ENCODE results near the gene ZNF735.
"Not testable (repeated sequence)": the region's sequence is repeated elsewhere in the genome, so short reads cannot be mapped to it uniquely, and the experiment has no call there.

The ZNF735 gene
- 0 reads per million in 4 donors for total RNA-seq

DNA sequence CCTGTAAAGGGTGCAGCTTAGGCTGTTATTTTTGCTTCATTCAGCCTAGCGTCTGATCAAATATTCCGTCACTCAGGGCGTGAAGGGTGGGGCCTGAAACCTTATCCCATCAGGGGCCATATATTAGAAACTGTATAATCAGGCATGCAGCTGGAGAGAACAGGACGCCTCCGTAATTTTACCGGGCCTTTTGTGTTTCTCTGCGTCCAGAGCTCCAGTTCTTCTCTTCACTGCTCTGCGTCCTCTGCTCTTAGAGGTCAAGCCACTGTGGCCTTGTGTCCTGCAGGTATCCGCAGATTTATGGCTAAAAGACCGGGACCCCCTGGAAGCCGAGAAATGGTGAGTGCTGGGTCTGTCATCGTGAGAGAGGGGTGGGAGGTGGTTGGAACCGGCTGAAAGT lies at the start of gene ZNF735:
Gene ZNF735, plus strand, starts transcription at position 301 of the 400 bp plus-strand sequence. Its CDS starts 0 bp downstream, at position 301.
- DNase-seq: no peak

DNA sequence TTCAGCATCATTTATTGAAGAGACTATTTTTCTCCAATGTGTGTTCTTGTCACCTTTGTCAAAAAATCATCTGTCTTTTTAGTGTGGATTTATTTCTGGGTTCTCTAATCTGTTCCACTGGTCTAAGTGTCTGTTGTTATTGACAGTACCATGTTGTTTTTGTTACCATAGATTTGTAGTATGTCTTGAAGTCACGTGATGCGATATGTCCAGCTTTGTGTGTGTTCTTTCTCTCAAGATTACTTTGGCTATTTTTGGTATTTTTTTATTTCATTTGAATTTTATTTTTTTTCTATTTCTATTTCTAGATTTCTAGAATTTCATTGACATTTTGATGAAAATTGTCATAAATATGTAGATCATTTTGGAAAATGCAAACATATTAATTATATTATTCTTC lies 36.0 kb upstream of the ZNF735 start:
- not testable (repeated sequence) for DNase-seq

DNA sequence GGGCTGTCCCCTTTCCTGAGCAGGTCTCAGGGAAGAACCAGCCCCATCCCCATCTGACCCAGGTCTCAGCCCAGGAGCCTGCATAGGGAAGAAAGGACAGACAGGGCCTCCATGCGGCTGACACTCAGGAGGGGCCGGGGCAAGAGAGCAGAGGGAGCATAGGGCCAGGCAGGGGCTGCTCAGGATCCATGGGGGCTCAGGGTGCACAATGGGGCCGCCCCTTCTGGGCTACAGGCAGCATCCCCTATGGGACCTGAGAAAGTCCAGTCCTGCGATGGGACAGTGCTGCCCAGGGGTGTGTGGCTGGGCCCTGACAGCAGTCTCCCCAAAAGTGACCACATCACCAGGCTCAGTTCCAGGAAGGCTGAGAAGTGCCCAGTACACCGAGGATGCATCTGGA lies 32.7 kb upstream of the ZNF735 start:
- DNase-seq: no peak

DNA sequence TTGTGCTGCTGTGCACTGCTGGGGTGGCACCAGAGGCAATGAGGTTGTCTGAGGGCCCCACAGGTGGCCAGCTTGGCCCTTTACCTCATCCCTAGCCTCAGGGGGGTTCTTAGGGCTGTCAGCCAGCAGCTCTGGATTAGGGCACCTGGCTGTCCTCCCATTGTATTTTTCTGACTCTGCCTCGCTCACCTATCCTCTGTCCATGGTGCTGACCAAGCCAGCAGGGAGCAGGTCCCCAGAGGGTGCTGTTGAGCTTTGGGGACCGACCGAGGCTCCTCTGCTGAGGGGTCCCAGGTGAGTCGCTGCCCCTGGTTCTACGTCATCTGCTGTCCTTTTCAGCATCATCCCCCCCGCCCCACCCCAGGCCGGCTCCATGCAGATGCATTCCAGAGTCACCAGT lies 32.1 kb upstream of the ZNF735 start:
- DNase-seq: no peak

DNA sequence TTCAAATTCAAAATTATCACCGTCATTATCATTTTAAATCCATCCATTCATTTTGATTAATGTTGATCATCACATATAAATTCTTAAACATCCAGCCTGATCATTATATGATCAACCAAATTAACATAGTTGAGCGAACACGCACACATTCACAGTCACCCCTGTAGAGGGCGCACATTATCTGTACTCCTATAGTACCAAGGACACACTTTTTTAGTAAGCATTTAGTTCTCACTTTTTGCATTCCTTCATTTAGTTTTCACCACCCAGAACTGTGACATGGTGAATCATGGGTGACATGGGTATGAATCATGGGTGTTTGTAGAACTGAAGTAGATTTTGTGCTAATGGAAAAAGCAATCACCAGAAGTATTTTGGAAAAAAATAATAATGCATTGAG lies 26.0 kb upstream of the ZNF735 start:
- peak in 1 of 5 donors; percentile 1 for DNase-seq

GRCh38 chr7:64181586-64181985 lies 25.4 kb upstream of the ZNF735 start:
- DNase-seq: no peak

DNA sequence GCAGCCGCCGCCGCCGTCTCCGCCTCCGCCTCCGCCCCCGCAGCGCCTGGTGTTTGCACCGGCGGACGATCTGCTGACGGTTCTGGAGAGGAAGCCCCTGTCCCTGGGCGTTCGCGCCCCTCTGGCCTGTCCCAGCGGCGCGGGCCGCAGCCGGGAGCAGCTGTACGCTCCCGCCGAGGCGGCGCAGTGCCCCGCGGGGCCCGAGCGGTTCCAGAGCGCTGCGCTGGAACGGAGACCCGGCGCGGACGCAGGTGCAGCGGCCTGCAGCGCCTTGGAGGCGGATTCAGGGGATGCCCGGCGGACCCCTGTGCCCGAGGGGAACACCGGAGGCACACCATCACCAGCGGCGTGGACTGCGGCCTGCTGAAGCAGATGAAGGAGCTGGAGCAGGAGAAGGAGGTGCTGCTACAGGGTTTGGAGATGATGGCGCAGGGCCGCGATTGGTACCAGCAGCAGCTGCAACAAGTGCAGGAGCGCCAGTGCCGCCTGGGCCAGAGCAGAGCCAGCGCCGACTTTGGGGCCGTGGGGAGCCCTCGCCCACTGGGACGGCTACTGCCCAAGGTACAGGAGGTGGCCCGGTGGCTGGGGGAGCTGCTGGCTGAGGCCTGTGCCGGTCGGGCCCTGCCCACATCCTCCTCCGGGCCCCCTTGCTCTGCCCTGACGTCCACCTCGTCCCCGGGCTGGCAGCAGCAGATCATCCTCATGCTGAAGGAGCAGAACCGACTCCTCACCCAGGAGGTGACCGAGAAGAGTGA lies 24.8 kb upstream of the ZNF735 start:
- no peak for DNase-seq

DNA sequence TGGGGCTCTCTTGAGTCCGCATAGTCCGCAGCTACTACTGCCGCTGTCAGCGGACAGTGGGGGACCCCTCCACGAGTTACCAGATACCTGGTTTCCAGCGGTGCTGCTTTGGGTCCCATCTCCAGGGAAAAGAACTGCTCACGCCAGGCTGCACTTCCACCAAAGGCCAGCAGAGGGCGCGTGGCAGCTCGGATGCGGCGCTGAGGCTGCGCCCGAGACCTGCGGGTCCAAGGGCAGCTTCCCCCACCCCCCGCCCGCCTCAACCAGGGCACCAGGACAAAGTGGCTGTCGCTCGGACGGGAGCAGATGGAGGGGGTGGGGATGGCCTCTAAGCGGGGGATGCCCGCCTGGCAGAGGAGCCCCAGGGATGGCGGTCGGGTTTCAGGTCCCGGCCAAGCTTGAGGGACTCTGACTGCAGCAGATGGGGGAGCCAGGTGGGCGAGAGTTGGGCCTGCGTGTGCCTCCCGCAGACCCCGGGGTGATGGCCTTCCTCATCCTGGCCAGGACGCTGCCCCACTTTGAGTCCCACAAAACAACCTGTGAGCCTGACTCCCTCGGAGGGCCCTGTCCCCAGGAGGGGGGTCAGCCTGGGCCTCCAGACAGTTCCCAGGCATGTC lies 23.8 kb upstream of the ZNF735 start:
- DNase-seq: peak in 3 of 5 donors; percentile 19 to 33 (median 22)

- DNase-seq: no peak
Measured at GRCh38 chr7:64183827-64184372, 23.1 kb upstream of the ZNF735 start.

- no peak for DNase-seq
Measured at GRCh38 chr7:64184376-64184775, 22.6 kb upstream of the ZNF735 start.

DNA sequence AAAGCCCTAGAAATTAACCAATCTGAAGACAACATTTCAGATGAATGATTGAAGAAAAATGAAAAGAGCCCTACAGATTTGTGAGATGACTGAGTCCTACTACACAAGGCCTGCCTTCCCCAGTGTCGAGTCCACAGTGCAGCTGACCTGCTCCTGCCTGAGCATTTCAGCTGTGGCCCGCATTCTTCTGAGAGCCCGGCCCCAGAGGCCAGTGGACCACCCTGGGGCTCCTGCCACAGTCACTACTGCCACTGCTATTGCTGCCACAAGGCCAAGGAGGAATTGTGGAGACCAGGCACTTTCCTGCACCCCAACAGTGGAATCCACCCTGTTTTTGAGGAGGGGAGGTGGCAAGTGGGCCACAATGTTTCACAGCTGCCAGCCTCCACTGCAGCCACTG lies 19.6 kb upstream of the ZNF735 start:
- no peak for DNase-seq

- no peak for DNase-seq
Measured at GRCh38 chr7:64192148-64192704, 14.8 kb upstream of the ZNF735 start.

DNA sequence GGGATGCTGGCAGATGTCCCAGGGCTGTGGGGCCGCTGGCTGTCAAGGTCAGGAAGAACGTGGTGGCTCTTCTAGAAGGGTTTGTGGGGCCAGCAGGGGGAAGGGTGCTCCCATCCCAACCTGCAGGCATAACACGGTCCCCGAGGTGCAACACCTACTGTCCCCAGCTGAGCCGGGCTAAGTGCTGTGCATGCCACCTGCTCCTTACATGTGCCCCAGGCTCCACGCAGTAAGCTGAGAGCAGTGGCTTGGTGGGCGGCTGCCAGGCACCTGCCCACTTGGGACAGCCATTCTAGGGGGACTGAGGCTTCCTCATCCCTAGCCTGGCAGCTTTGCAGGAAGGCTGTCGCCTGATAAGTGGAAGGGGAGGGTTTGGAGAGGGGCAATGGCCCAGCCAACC lies 14.2 kb upstream of the ZNF735 start:
- no peak for DNase-seq

DNA sequence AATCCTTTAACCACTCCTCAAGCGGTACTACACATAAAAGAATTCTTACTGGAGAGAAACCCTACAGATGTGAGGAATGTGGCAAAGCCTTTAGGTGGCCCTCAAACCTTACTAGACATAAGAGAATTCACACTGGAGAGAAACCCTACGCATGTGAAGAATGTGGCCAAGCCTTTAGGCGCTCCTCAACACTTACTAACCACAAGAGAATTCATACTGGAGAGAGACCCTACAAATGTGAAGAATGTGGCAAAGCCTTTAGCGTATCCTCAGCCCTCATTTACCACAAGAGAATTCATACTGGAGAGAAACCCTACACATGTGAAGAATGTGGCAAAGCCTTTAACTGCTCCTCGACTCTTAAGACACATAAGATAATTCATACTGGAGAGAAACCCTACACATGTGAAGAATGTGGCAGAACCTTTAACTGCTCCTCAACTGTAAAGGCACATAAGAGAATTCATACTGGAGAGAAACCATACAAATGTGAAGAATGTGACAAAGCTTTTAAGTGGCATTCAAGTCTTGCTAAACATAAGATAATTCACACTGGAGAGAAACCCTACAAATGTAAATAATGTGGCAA lies 12.8 kb downstream of the ZNF735 start:
- not testable (repeated sequence) for DNase-seq

- no peak for DNase-seq
Measured at GRCh38 chr7:64223366-64223765, 16.4 kb downstream of the ZNF735 start.

- not testable (repeated sequence) for DNase-seq
Measured at GRCh38 chr7:64228174-64228573, 21.2 kb downstream of the ZNF735 start, which contains the start of gene ZNF679. Gene ZNF679, plus strand, starts transcription at chr7:64228474. Its CDS starts 20,644 bp downstream, at chr7:64249118.

DNA sequence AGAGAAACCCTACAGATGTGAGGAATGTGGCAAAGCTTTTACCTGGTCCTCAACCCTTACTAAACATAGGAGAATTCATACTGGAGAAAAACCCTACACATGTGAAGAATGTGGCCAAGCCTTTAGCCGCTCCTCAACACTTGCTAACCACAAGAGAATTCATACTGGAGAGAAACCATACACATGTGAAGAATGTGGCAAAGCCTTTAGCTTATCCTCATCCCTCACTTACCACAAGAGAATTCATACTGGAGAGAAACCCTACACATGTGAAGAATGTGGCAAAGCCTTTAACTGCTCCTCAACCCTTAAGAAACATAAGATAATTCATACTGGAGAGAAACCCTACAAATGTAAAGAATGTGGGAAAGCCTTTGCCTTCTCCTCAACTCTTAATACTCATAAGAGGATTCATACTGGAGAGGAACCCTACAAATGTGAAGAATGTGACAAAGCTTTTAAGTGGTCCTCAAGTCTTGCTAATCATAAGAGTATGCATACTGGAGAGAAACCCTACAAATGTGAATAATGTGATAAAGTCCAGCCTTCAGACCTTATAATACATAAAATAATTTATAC lies 59.4 kb downstream of the ZNF735 start:
- DNase-seq: no peak
